HL-60/S4 (cell line): ENCODE data around the gene WNT8B.

ENCODE experiments used
- in situ Hi-C: fragments of 300-500 bp; cut with MboI; formaldehyde crosslinking; loops from 2 replicates; pipeline ENCODE4 v1.14.3; 2022; ENCODE audit warnings: low sequenced_read_pairs

Gene WNT8B

DNA sequence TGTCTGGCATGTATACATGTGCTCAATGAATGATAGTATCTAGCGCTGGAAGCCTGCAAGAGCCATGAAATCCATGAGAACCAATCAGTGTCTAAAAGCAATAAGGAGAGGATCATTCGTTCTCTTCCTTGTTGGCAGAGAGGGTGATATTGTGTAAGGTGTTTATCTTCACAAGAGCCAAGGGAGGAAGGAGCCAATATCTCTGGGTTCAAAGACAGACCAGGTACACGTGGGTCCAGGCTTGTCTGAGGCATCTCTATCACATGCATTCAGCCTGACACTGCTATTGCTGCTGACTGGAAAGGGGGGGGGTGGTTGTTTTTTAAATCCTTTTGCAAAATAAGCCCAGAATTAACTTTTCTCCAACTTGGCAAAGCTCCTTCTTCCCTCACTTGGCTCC is 52.8 kb downstream of the WNT8B start:
- in situ Hi-C loops = loop anchor here (10.0 kb wide), 1 partner anchor 171 kb away; the partner anchor contains the start of gene SCD

DNA sequence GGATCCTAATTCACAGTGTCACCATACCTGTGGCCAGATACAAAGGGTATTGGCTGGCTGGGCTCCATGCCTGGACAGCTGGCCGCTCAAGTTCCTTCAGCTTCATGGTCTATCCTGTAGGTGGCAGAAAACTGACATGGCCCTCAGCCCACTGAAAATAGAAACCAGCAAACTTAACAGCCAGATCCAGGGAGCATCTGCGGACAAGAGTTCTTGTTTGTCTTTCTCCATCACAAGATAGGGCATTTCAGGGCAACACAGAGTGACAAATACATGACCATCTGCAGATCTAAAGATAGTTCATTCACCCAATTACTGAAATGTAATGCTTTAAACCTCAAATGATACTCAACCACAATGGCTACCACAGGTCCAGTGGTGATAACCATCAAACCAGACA is 54.0 kb downstream of the WNT8B start:
- in situ Hi-C loops = loop anchor here (10.0 kb wide), 1 partner anchor 172 kb away; the partner anchor contains the start of gene SCD

DNA sequence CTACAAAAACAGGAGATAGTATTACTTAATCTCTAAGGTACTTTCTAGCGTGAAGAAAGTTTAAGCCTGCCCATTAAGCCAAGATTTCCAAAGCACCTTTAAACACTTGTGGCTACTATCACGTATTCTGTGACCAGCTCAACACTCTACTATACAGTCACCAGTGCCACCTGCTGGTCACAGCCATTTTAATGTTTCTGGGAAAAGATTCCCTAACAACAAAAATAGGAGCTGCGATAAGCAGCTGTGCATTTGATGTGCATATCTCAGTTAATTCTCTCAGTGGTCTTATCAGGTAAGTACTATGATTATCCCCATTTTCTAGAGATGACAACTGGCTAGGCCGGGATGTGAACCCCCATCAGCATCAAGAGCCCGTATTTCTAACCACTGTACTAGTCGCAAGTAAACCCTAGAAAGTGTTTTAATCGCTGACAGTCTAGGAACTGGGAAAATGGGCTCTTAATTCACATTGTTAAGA is 56.0 kb downstream of the WNT8B start:
- in situ Hi-C loops = loop anchor here (10.0 kb wide), 1 partner anchor 174 kb away; the partner anchor contains the start of gene SCD

DNA sequence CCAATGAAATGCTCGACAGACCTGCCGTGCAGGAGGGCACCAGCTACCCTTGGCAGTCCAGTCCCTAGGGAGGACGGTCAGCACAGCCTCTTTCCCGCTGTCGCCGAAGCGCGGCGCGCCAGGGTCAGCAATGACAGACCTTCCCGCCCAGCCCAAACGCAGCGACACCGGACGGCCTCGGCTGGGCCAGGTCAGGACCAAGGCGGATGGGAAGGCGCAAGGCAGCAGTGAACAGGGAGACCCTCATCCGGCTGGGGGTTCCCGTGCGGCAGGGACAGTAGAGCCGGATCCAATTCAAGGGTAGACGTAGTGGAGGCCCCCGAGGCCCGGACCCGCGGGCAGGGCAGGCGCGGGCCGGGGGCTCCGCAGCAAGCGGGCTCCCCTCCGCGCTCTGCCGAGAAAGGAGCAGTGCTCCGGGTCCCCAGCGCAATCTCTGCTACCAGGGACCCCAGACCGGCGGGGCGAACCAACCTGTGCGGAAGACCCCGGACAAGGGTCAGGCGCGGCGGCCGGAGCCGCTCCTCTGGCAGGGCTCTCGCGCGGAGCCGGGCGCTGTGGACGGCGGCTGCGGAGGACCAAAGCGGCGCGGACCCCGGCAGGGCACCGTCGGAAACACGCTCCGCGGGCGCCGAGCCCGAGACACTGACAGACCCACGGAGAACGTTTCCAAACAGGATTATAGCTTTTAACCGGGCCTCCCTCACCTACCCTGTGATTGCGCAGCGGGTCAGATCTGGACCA is 56.7 kb downstream of the WNT8B start, which contains the start of gene SEC31B:
TSS of gene SEC31B (minus strand) at position 551 of the 741 bp plus-strand sequence. CDS start 2,909 bp downstream, outside the sequence.
- in situ Hi-C loops = loop anchor here (10.0 kb wide), 1 partner anchor 175 kb away; the partner anchor contains the start of gene SCD

DNA sequence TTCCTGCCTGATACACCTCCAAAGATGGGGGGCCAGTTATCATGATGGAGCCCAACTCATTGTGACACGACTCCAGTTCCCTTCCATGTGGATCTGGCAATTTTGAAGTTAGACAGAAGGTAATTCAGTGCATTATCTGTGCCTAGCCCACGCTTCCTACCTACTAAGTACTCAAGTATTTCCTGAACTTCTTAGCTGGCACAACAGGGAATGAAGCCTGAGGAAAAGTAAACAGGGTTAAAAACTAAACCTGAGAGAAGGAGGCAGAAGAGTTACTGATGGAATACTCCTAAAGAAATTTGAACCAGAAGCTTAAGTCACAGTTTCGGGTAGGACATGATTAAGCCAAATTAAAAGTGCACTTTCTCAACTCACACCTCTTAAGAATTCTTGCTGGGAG is 58.0 kb downstream of the WNT8B start:
- in situ Hi-C loops = no loop called here

DNA sequence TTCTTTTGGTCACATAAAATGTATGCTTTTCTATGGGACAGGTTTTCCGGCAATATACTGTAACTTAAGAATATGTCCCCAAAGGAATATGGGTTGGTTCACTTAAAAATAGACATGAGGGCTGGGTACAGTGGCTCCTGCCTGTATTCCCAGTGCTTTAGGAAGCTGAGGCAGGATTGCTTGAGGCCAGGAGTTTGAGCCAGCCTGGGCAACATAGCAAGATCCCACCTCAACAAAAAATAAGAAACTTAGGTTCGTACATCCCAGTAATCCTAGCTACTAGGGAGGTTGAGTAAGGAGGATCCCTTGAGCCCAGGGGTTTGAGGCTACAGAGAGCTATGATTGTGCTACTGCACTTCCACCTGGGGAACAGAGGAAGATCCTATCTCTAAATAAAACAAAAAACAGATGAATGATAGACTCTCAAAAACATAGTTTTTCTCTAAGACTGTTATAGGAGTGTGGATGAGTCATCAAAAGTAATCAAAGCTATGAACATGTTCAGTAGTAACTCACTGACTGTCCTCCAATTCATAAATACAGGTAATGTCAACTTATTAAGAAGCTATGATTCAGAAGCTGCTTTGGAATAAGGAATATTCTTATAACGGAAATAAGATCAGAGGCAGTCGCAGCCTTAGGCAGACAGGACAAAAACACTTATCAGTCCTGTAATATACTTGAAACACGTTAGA is 59.4 kb downstream of the WNT8B start:
- in situ Hi-C loops = no loop called here

DNA sequence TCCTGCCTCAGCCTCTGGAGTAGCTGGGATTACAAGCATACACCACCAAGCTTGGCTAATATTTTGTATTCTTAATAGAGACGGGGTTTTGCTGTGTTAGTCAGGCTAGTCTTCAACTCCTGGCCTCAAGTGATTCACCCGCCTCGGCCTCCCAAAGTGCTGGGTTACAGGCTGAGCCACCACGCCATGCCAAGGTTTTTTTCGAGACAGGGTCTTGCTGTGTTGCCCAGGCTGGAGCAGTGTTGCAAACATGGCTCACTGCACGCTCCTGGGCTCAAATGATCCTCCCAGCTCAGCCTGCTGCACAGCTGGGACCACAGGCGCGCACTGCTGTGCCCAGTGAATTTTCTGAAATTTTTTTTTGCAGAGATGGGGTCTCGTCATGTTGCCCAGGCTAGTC is 60.1 kb downstream of the WNT8B start:
- in situ Hi-C loops = no loop called here

DNA sequence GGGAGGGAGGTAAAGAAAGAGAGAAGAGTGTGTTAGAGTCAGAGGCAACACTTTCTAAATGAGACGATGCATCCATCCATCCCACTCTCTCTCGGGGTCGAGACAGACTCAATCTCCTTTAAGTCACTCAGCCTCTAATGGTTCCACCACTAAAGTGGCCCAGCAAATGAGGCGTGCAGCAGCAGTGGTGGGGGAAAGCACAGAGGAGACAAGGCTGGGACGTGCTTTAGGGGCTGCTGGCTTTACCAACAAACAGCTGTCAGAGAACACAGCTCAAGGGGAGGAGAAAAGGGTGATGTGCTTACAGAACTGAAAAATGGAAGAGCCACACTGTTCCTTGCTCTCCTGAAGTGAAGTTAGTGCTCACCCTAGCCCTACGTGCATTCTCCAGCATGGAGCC is 61.4 kb downstream of the WNT8B start:
- in situ Hi-C loops = no loop called here

DNA sequence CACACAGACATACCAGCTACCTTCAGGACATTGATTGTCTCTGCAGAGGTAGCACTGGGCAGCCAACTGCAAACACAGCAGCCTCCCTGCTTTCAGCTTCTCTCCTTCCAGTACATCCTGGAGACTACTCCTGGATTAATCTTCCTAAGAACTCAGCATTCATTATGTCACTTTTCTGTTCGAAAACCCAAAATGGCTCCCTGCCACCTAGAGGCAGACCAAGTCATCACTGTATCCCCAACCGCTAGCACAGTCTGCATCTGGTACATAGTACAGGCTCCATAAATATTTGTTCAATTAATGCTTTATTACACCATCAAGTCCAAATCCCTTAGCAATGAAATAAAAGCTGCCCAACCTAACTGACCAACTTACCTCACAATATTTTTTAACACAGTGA is 61.8 kb downstream of the WNT8B start:
- in situ Hi-C loops = no loop called here

DNA sequence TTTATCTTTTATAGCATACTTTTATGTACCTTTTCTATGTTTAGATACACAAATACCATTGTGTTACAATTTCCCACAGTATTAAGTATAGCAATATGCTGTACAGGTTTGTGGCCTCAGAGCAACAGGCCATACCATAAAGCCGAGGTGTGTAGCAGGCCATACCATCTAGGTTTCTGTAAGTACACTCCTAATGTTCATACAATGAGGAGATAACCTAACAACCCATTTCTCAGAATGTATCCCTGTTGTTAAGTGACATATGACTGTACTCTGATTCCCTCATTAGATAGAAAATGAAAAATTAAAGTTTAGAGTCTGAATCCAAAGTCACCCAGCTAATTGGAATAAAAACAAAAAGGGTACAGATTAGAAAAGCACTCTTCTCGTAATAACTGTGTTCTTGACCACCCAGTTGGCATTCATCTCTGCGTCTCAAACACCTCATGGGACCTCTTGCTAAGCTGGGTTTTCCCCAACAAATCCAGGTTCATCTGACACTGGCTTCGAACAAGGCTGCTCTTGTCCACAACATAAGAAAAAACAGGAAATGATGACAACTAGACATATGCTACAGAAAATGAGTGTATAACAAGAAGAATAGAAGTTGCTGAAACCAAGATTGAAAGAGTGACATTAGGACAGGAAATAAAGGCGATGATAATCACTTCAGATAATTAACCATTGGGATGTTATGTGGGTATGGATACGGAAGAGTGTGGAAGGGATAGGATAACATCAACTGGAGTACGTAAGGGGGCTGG is 65.5 kb downstream of the WNT8B start:
- in situ Hi-C loops = no loop called here

DNA sequence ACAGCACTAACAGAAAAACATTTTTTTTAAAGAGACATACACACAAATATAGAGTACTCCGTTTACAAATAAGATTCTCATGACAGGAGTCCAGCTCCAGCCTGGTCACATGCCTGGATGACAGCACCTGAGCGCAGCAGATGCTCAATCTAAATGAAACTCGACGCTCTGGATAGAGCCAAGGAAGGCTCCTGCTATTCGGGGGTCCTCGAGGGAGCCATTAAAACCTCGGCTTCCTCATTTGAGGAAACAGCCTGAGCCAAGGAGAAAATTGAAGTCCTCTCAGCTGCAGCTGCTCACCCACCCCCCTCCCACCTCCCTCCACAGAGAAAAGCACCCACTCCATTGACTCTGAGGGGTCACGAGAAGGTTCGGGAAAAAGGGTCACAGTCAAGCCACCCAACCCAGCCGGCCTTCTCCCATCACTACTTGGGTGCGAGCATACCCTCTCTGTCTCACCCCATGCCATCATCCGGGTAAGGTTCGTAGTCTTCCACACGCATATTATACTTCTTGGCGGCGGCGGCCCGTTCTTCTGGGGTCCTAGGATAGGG is 66.2 kb downstream of the WNT8B start:
- in situ Hi-C loops = no loop called here

DNA sequence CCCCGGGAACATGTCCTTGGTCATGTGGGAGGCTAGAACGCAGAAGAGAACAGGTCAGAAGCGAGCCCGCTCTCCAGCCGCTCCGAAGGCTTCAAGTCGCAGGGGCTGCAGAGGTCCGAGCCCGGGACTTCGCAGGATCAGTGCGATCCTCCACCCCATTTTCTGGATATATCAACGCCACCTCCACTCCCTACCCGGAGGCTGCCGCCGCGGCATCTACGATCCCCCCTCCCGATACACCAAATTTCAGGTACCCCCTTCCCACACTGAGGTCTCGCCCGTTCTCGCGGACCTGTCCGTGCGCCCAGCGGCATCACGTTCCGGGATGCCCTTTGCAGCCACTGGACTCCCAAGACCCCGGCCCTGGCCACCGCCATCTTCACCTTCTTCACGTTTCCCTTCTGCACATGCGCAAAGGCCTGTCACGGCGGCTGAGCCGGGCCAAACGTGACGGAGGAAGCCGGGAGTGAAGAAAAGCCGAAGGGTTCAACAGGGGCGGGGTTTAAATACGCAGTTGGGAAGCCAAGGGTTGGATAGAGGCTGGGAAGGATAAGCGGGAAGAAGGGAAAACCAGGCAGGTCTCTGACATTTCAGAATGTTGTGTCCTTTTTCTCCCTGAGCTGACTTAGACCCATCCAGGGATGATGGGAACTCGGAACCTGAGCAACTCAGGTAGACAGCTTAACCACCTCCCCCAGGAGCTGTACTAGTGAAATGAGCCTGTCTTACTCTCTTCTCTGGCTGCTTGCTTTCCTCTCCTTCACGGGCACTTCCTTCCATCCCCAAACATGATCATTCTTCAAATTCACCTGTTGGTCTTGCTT is 66.9 kb downstream of the WNT8B start, which contains the start of gene NDUFB8:
TSS of gene NDUFB8 (minus strand) at position 397 of the 824 bp plus-strand sequence. CDS start at position 377, 20 bp downstream.
- in situ Hi-C loops = no loop called here

DNA sequence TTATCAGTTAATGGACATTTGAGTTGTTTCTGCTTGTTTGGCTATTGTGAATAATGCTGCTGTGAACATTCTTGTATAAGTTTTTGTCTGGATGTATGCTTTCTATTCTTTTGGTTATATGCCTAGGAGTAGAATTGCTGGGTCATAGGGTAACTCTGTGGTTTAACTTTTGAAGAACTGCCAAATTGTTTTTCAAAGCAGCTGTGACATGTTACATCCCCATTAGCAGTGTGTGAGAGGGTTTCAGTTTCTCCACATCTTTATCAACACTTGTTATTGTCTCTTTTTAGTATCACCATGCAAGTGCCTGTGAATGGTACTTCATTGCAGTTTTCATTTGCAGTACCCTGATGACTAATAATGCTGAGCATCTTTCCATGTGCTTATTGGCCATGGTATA is 69.0 kb downstream of the WNT8B start:
- in situ Hi-C loops = no loop called here
